NB4 (cell line): ENCODE measurements around the gene MNAT1.

ENCODE experiments used
- MAX ChIP-seq: IDR thresholded peaks from 2 replicates; pipeline ENCODE4 v1.6.1; 2011; ENCODE audit warnings: low read depth, low read length
- MYC ChIP-seq: IDR thresholded peaks from 2 replicates; pipeline ENCODE4 v1.6.1; 2011; ENCODE audit warnings: low read depth, low read length
- POLR2A ChIP-seq: IDR thresholded peaks from 2 replicates; pipeline ENCODE4 v1.6.1; 2011; ENCODE audit warnings: mild to moderate bottlenecking; ENCODE audit not compliant: insufficient read length; ENCODE audit errors: extremely low read depth
- TF ChIP-seq, protein P1 (sequence below): IDR thresholded peaks from one replicate; pipeline ENCODE4 v1.5.1; 2012; ENCODE audit warnings: low read depth, low read length

GRCh38 chr14:60946773-60947172, 212.2 kb downstream of the MNAT1 start:
- TF ChIP-seq, protein P1, sequence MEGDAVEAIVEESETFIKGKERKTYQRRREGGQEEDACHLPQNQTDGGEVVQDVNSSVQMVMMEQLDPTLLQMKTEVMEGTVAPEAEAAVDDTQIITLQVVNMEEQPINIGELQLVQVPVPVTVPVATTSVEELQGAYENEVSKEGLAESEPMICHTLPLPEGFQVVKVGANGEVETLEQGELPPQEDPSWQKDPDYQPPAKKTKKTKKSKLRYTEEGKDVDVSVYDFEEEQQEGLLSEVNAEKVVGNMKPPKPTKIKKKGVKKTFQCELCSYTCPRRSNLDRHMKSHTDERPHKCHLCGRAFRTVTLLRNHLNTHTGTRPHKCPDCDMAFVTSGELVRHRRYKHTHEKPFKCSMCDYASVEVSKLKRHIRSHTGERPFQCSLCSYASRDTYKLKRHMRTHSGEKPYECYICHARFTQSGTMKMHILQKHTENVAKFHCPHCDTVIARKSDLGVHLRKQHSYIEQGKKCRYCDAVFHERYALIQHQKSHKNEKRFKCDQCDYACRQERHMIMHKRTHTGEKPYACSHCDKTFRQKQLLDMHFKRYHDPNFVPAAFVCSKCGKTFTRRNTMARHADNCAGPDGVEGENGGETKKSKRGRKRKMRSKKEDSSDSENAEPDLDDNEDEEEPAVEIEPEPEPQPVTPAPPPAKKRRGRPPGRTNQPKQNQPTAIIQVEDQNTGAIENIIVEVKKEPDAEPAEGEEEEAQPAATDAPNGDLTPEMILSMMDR: no peak
- TF ChIP-seq POLR2A (no peak), MAX (no peak), MYC (no peak)
